HepG2 (cell line): ENCODE results near the gene TSNAXIP1. TPM values are rescaled to one million over a fixed set of nuclear protein-coding genes. Genes with fewer than 3 reads are reported as not detected.

Experiments used
- CENPX ChIP-seq: sonication (generic); formaldehyde crosslinking; IDR thresholded peaks from 2 replicates; pipeline ENCODE4 v1.9.0; 2021; ENCODE audit warnings: mild to moderate bottlenecking, missing genetic modification reagents, moderate library complexity
- CHD4 ChIP-seq: fragments of 200-600 bp; sonication (generic); IDR thresholded peaks from 2 replicates; pipeline ENCODE4 v1.7.0; 2017; ENCODE audit warnings: mild to moderate bottlenecking, low read length, borderline replicate concordance
- HNF4A ChIP-seq: sonication (generic); formaldehyde crosslinking; IDR thresholded peaks from 2 replicates; pipeline ENCODE4 v1.4.0; 2020; ENCODE audit warnings: missing genetic modification reagents
- HOXA9 ChIP-seq: sonication (generic); formaldehyde crosslinking; IDR thresholded peaks from 2 replicates; pipeline ENCODE4 v1.8.1; 2022; ENCODE audit warnings: missing genetic modification reagents, mild to moderate bottlenecking, moderate library complexity, borderline replicate concordance
- NR2F6 ChIP-seq, 2 experiments: IDR thresholded peaks; 2 replicates each; pipeline ENCODE4 v1.6.1; 2016; ENCODE audit warnings: antibody characterized with exemption in 1 of 2, mild to moderate bottlenecking in 1 of 2
- STAG1 ChIP-seq: sonication (generic); formaldehyde crosslinking; IDR thresholded peaks from 2 replicates; pipeline ENCODE4 v1.4.0; 2020; ENCODE audit warnings: missing genetic modification reagents
- TEF ChIP-seq: sonication (generic); formaldehyde crosslinking; IDR thresholded peaks from 2 replicates; pipeline ENCODE4 v1.5.0; 2020; ENCODE audit warnings: missing genetic modification reagents
- THYN1 ChIP-seq: sonication (generic); formaldehyde crosslinking; IDR thresholded peaks from 2 replicates; pipeline ENCODE4 v1.8.1; 2023; ENCODE audit warnings: low read depth, mild to moderate bottlenecking, moderate library complexity, missing genetic modification reagents, borderline replicate concordance
- WIZ ChIP-seq: sonication (generic); formaldehyde crosslinking; IDR thresholded peaks from 2 replicates; pipeline ENCODE4 v1.5.1; 2020; ENCODE audit warnings: mild to moderate bottlenecking, missing genetic modification reagents
- ZBTB14 ChIP-seq: sonication (generic); formaldehyde crosslinking; IDR thresholded peaks from 2 replicates; pipeline ENCODE4 v1.4.0; 2020; ENCODE audit warnings: missing genetic modification reagents
- ZNF597 ChIP-seq: sonication (generic); formaldehyde crosslinking; IDR thresholded peaks from 2 replicates; pipeline ENCODE4 v1.5.0; 2020; ENCODE audit warnings: missing genetic modification reagents
- ZNF619 ChIP-seq: sonication (generic); formaldehyde crosslinking; IDR thresholded peaks from 2 replicates; pipeline ENCODE4 v1.4.0; 2020; ENCODE audit warnings: mild to moderate bottlenecking, missing genetic modification reagents
- ZNF724P ChIP-seq: sonication (generic); formaldehyde crosslinking; IDR thresholded peaks from 2 replicates; pipeline ENCODE4 v1.8.0; 2022; ENCODE audit warnings: missing genetic modification reagents, borderline replicate concordance
- ZNF749 ChIP-seq: sonication (generic); formaldehyde crosslinking; IDR thresholded peaks from 2 replicates; pipeline ENCODE4 v1.8.0; 2022; ENCODE audit warnings: mild to moderate bottlenecking, missing genetic modification reagents, moderate library complexity, borderline replicate concordance
- ZSCAN30 ChIP-seq: sonication (generic); formaldehyde crosslinking; IDR thresholded peaks from 2 replicates; pipeline ENCODE4 v1.5.0; 2020; ENCODE audit warnings: mild to moderate bottlenecking, missing genetic modification reagents
- polyA plus RNA-seq, 8 experiments: library from polyadenylated mRNA; depleted of rRNA in 3 of 8; stranded (reverse) in 7 of 8; unstranded in 1 of 8; fragments of >200 nt; fragmentation: Illumina TruSeq in 4 of 8; extraction: Trizol in 4 of 8; gene quantifications; 2 replicates each; pipeline versions ENCODE4 v1.2.1 to v1.2.3, GENCODE V29; 2011 to 2016; ENCODE audit warnings: low read depth in 4 of 8, missing spikeins in 1 of 8, mixed read lengths in 1 of 8; ENCODE audit not compliant: insufficient read depth in 1 of 8
- total RNA-seq, 5 experiments: library from RNA; depleted of rRNA; stranded (reverse); fragments of >200 nt; fragmentation: Illumina TruSeq; extraction: Trizol; gene quantifications; 2 replicates each; pipeline ENCODE4 v1.2.3, GENCODE V29; 2016; ENCODE audit warnings: low read depth in 1 of 5
- TF ChIP-seq, protein P1 (sequence below): sonication (generic); formaldehyde crosslinking; IDR thresholded peaks from 2 replicates; pipeline ENCODE4 v1.5.1; 2020; ENCODE audit warnings: mild to moderate bottlenecking, missing genetic modification reagents, borderline replicate concordance
- TF ChIP-seq, protein P2 (sequence below): sonication (generic); formaldehyde crosslinking; IDR thresholded peaks from 2 replicates; pipeline ENCODE4 v1.4.0; 2020; ENCODE audit warnings: missing genetic modification reagents, mild to moderate bottlenecking, borderline replicate concordance
- TF ChIP-seq, protein P3 (sequence below): sonication (generic); formaldehyde crosslinking; IDR thresholded peaks from 2 replicates; pipeline ENCODE4 v1.4.0; 2020; ENCODE audit warnings: missing genetic modification reagents, borderline replicate concordance

The TSNAXIP1 gene
- total and polyA plus RNA-seq, 2 of the 13 experiments (the other 11 are each of a cell fraction or from before 2014, with no cell fraction given) = 0.37 to 0.86 TPM

- TF ChIP-seq ZNF749 (CRISPR knock-in tag) = 0 out of 2 replicates have a peak, but pooled peaks have one; percentile 63
- TF ChIP-seq THYN1 (CRISPR knock-in tag) = no peak
- TF ChIP-seq HOXA9 = no peak
- TF ChIP-seq ZSCAN30 (CRISPR knock-in tag) = no peak; the same call in 1 of the 2 replicates
- TF ChIP-seq ZNF724P = peak; percentile 83
- peak; percentile 88 for TF ChIP-seq ZNF619 (CRISPR knock-in tag)
- no peak for TF ChIP-seq WIZ (CRISPR knock-in tag)
- TF ChIP-seq STAG1 (CRISPR knock-in tag) = peak; percentile 48
- no peak for TF ChIP-seq CHD4
- 0 out of 2 replicates have a peak, but pooled peaks have one; percentile 4 for TF ChIP-seq HNF4A (CRISPR knock-in tag)
- no peak for TF ChIP-seq ZNF597 (CRISPR knock-in tag)
- TF ChIP-seq ZBTB14 = no peak
- TF ChIP-seq, protein P1, sequence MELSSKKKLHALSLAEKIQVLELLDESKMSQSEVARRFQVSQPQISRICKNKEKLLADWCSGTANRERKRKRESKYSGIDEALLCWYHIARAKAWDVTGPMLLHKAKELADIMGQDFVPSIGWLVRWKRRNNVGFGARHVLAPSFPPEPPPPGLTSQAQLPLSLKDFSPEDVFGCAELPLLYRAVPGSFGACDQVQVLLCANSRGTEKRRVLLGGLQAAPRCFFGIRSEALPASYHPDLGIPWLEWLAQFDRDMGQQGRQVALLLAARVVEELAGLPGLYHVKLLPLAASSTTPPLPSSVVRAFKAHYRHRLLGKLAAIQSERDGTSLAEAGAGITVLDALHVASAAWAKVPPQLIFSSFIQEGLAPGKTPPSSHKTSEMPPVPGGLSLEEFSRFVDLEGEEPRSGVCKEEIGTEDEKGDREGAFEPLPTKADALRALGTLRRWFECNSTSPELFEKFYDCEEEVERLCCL (CRISPR knock-in tag) = no peak
- TF ChIP-seq, protein P2, sequence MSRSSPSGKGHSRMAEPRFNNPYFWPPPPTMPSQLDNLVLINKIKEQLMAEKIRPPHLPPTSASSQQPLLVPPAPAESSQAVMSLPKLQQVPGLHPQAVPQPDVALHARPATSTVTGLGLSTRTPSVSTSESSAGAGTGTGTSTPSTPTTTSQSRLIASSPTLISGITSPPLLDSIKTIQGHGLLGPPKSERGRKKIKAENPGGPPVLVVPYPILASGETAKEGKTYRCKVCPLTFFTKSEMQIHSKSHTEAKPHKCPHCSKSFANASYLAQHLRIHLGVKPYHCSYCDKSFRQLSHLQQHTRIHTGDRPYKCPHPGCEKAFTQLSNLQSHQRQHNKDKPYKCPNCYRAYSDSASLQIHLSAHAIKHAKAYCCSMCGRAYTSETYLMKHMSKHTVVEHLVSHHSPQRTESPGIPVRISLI (CRISPR knock-in tag) = no peak
- no peak for TF ChIP-seq NR2F6 (IDR thresholded peaks at IDR 0.05)
- peak; percentile 41; the same call in 1 of the 2 replicates for TF ChIP-seq NR2F6 (CRISPR knock-in tag; IDR thresholded peaks at IDR 0.05)
- TF ChIP-seq, protein P3, sequence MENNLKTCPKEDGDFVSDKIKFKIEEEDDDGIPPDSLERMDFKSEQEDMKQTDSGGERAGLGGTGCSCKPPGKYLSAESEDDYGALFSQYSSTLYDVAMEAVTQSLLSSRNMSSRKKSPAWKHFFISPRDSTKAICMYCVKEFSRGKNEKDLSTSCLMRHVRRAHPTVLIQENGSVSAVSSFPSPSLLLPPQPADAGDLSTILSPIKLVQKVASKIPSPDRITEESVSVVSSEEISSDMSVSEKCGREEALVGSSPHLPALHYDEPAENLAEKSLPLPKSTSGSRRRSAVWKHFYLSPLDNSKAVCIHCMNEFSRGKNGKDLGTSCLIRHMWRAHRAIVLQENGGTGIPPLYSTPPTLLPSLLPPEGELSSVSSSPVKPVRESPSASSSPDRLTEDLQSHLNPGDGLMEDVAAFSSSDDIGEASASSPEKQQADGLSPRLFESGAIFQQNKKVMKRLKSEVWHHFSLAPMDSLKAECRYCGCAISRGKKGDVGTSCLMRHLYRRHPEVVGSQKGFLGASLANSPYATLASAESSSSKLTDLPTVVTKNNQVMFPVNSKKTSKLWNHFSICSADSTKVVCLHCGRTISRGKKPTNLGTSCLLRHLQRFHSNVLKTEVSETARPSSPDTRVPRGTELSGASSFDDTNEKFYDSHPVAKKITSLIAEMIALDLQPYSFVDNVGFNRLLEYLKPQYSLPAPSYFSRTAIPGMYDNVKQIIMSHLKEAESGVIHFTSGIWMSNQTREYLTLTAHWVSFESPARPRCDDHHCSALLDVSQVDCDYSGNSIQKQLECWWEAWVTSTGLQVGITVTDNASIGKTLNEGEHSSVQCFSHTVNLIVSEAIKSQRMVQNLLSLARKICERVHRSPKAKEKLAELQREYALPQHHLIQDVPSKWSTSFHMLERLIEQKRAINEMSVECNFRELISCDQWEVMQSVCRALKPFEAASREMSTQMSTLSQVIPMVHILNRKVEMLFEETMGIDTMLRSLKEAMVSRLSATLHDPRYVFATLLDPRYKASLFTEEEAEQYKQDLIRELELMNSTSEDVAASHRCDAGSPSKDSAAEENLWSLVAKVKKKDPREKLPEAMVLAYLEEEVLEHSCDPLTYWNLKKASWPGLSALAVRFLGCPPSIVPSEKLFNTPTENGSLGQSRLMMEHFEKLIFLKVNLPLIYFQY = peak; percentile 70
- TF ChIP-seq TEF (CRISPR knock-in tag) = no peak
- TF ChIP-seq CENPX = no peak
Measured at GRCh38 chr16:67841816-67842508, 35.3 kb downstream of the TSNAXIP1 start, which contains the start of gene THAP11 (continued).
